Measurements from ENCODE around the gene TCAP. TPM values are rescaled to one million over a fixed set of nuclear protein-coding genes. Genes with fewer than 3 reads are reported as not detected.
"Not testable (repeated sequence)": the region's sequence is repeated elsewhere in the genome, so short reads cannot be mapped to it uniquely, and the experiment has no call there.

Gene TCAP
- total and polyA plus RNA-seq, 2 experiments from 2014 or later: 79.1 to 105 TPM

GRCh38 chr17:39706921-39707337 lies 41.8 kb downstream of the TCAP start:
- Histone ChIP-seq H3K27me3 (no peaks in the 10 kb centered on the region), H3K4me1 (ENCODE audit: low read depth) (peaks cover 41% of the 10 kb centered on the region), H3K9me3 (ENCODE audit: low read depth) (no peaks in the 10 kb centered on the region), H3K36me3 (peaks cover 50% of the 10 kb centered on the region), H3K27ac (peak overlapping the region; percentile 93), H3K4me3 (no peak overlapping the region)
- no peak for DNase-seq (ENCODE audit: low read depth in 1 of 2, low spot score in 1 of 2)
- no peak for TF ChIP-seq CTCF (IDR thresholded peaks at IDR 0.05; ENCODE audit: low read depth, low read length)

GRCh38 chr17:39709319-39709997 lies 44.3 kb downstream of the TCAP start:
- no peak overlapping the region for H3K27ac ChIP-seq
- TF ChIP-seq CTCF (IDR thresholded peaks at IDR 0.05; ENCODE audit: low read depth, low read length): no peak
- no peaks in the 10 kb centered on the region for H3K27me3 ChIP-seq
- no peak for DNase-seq (ENCODE audit: low read depth in 1 of 2, low spot score in 1 of 2)
- H3K4me1 ChIP-seq (ENCODE audit: low read depth): peaks cover 16% of the 10 kb centered on the region
- no peak overlapping the region for H3K4me3 ChIP-seq
- H3K36me3 ChIP-seq: peaks cover 73% of the 10 kb centered on the region
- no peaks in the 10 kb centered on the region for H3K9me3 ChIP-seq (ENCODE audit: low read depth)

GRCh38 chr17:39709998-39710964 lies 45.1 kb downstream of the TCAP start:
- peaks cover 79% of the 10 kb centered on the region for H3K36me3 ChIP-seq
- TF ChIP-seq CTCF (IDR thresholded peaks at IDR 0.05; ENCODE audit: low read depth, low read length): no peak
- H3K4me3 ChIP-seq: no peak overlapping the region

GRCh38 chr17:39711071-39711470 lies 45.9 kb downstream of the TCAP start:
- H3K27ac ChIP-seq; DNase-seq (ENCODE audit: low read depth in 1 of 2, low spot score in 1 of 2); H3K27me3 ChIP-seq; H3K4me1 ChIP-seq (ENCODE audit: low read depth); H3K9me3 ChIP-seq (ENCODE audit: low read depth); H3K4me3 ChIP-seq: not testable (repeated sequence)
- peaks cover 87% of the 10 kb centered on the region for H3K36me3 ChIP-seq

More at GRCh38 chr17:39709998-39710964, 45.1 kb downstream of the TCAP start:
- Histone ChIP-seq H3K27me3 (no peaks in the 10 kb centered on the region), H3K4me1 (ENCODE audit: low read depth) (peaks cover 7% of the 10 kb centered on the region), H3K27ac (no peak overlapping the region), H3K9me3 (ENCODE audit: low read depth) (no peaks in the 10 kb centered on the region)
- DNase-seq (ENCODE audit: low read depth in 1 of 2, low spot score in 1 of 2): no peak

GRCh38 chr17:39711851-39712250 lies 46.7 kb downstream of the TCAP start:
- no peaks in the 10 kb centered on the region for H3K9me3 ChIP-seq (ENCODE audit: low read depth)
- H3K27ac ChIP-seq: no peak overlapping the region
- H3K27me3 ChIP-seq: no peaks in the 10 kb centered on the region
- H3K36me3 ChIP-seq: peaks cover 92% of the 10 kb centered on the region
- DNase-seq (ENCODE audit: low read depth in 1 of 2, low spot score in 1 of 2): no peak
- TF ChIP-seq CTCF (IDR thresholded peaks at IDR 0.05; ENCODE audit: low read depth, low read length): no peak
- no peak overlapping the region for H3K4me3 ChIP-seq
- H3K4me1 ChIP-seq (ENCODE audit: low read depth): no peaks in the 10 kb centered on the region

- H3K4me3 ChIP-seq: no peak overlapping the region
- DNase-seq (ENCODE audit: low read depth in 1 of 2, low spot score in 1 of 2): no peak
- TF ChIP-seq CTCF (IDR thresholded peaks at IDR 0.05; ENCODE audit: low read depth, low read length): no peak
- H3K36me3 ChIP-seq: peaks cover 90% of the 10 kb centered on the region
- H3K9me3 ChIP-seq (ENCODE audit: low read depth): no peaks in the 10 kb centered on the region
- H3K27ac ChIP-seq: no peak overlapping the region
- no peaks in the 10 kb centered on the region for H3K27me3 ChIP-seq
- H3K4me1 ChIP-seq (ENCODE audit: low read depth): no peaks in the 10 kb centered on the region
Measured at GRCh38 chr17:39714234-39714633, 49.1 kb downstream of the TCAP start.
